HG03457 (cell line): ENCODE data around the gene DLG2.

ENCODE experiments used
- ATAC-seq: cut with Tn5 transposase; IDR thresholded peaks from one replicate; pipeline ENCODE4 v1.9.1; 2021; ENCODE audit warnings: moderate number of reproducible peaks; ENCODE audit not compliant: unreplicated experiment

Gene DLG2

DNA sequence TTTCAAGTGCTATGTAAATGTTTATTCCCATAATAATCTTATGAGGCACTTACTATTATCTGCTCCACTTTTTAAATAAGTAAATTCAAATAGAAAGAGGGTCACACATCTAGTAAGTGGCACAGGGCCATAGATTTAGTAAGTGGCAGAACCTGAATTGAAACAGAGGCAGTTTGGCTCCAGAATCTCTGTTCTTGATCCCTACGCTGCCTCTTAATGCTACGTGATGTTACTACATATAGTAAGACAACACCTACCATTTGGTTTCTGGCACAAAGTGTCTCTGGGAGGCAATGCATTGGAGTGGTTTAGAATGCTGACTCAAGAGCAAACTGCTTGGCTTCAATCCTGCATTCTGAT lies 1018.3 kb downstream of the DLG2 start:
- ATAC-seq, result no peak

DNA sequence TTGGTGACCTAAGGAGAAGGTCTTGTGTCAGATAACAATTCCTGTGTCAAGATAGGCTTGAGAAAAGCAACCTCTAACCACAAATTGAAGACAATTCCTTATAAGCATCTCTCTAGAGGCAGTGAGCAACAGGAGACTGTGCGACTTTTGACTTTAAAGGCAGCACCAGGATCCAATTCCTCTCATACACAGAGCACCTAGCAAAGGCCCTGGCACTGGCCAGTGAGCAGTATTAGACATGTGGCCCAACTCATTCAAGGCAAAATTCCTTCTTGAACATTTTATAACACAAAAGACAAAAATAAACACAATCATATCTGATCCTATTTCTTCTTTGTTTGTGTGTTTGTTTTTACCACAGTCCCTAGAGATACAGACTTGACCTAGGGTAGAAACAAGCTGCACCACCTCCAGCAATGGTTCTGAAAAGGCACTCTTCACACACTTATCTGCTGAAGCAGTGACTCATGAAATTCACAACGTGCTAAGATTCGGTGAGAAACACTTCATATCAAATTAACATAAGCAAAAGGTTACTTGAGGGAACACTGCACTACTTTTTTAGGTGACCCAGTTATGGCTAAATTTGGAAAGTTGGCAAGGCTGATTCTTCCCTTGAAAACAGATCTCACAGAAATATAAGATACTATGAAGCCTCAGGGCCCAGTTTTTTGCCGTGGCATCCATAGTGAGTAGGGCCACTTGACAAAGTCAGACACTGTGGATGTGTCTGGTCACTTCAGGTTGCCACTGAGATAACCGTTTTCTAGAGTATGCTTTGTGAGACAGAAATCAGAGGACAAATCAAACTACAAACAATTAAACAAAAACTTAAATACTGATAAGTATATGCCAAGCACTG lies 1018.9 kb downstream of the DLG2 start:
- no peak for ATAC-seq

DNA sequence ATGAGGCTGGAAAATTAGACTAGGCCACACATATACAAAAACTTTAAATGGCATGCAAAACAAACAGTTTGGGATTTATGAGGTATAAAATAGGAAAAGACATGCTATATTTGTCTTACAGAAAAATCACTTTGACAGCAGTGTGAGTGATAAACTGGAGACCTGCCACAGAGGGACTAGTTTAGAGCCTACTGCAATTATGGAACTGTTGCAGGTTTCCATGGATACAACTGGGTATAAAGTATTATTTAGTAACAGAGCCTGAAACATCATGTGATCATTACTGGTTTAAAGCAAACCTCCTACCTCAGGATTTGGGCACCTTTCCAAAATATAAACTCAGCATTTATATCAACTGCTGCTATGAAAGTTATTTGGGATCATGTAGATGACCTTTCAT lies 1032.5 kb downstream of the DLG2 start:
- no peak for ATAC-seq

DNA sequence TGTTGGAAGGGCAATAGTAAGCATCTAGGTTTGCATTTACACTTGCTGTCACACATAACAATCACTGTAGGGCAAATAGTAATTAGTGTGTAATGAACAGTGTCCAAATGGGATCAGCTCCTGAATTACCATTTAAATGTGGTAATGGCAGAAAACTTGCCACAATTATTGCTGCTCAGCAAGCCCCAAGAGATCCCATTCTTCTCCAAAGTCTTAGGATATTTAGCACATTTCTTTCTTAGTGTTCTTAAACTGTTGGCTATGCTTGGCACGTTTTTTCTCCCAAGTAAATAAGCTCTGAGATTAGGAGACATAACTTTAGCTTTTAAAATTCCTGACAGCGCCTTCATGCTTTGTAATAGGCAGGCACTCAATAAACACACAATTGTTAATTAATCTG lies 1037.0 kb downstream of the DLG2 start:
- ATAC-seq, result no peak

DNA sequence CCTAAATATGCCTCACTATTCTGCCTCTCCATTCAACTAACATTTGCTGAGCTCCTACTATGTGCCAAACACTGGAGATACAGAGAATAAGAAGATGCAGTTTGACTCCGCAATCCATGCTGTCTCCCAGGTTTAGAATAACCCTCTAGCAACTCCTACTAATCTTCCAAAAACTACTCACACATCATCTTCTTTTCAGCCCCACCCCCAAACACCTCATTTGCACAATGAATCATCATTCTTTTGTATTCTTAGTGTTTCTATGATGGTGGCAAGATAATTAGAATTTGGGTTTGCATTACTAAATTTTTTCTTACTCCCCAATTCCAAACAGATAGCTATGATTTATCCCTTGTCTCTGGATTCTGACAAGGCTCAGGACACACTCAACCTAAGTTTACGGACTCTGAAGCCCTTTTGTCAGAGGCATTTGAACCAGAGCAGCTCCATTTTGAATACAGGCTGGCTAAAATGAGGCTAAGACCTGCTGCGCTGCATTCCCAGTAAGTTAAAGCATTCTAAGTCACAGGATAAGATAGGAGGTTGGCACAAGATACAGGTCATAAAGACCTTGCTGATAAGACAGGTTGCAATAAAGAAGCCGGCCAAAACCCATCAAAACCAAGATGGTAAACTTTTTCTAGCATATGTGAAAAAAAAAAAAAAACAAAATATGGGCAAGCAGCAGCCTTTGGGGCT lies 1038.9 kb downstream of the DLG2 start:
- ATAC-seq, result no peak

DNA sequence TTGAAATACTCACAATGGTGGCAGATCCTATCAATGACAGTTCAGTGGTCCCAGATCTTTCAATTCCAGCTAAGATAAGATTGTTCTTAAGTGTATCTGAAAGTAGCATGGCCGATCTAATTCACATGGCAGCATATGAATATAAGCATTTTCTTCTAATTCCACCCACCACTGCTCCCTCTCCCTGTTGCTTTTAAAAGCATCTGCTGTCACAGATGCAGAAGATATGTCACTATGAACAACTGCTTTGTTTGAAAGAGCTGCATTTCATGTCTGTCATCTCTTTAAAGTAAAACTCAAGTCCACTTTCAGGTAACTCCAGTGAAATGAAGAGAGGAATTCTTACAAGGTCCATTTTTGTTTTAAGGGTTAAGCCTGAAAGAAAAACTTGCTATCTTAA lies 1044.0 kb downstream of the DLG2 start:
- ATAC-seq, result no peak

DNA sequence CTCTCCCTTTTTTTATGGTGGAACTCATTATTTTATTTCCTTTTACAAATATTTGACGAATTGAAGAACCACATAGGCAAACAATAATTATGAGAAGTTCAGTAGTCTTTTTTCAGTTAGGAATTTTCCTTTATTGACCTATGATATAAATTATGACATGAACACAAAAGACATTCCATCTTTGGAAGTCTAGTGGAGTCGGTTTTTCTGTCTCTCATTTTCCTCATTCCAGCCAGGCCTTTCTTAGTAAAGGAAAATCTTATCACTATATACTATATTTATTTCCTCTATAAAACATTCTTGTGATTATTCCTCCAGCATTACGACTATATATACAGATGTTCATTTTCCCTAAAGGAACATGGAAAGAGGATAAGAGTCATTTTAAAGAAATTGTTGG lies 1046.1 kb downstream of the DLG2 start:
- no peak for ATAC-seq

DNA sequence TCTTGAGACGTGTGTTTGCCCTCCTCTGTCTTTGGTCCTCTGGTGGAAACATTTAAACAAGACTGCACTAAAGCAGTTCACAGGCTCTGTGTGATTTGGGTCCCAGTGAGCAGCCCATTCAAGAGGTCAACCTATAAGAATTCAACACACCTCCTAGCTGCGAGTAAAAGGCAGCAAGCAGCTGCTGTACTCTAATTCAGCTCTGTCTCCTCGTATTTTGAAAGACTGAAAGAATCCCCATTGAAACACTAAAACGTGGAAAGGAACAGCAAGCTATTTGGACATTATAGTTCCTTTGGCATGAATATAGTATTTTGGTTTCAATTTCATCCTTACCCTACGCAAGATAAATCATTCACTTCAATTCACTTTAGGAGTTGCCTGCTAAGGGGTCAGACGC lies 1046.7 kb downstream of the DLG2 start:
- no peak for ATAC-seq

DNA sequence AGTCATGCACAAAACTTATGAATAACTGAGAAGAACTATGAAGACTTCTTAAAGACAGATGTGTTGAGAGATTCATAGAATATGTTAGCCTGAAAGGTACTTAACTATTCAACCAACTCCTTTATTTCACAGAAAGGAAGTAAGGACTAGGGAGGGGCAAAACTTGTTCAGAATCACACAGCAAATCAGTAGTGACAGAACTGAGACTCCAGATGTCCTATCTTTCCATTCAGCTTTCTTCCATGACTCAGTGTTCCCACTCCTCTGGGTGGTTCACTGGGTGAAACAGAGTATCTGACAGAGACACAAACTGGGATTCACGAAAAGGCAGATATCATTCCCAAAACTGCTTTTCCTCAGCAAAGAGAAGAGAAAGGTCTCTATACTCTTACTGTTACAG lies 1053.3 kb downstream of the DLG2 start:
- no peak for ATAC-seq

DNA sequence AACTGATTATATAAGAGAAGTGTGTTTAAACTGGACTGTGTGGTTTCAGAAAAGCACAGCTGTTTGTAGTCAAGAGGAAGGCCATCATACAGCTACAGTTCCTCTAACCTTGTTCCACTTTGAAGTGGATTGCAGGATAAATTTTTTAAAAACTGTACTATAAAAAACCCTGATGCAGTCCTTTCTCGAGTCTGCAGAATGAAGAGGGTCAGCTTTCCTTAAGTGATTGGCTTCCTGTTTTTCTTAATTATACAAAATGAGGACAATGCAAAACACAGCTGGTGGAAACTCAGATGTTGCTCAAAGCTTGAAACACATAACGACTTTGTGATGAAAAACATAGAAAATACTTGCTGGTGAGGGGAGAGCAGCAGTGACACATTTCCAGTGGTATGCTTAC lies 1060.5 kb downstream of the DLG2 start:
- no peak for ATAC-seq

DNA sequence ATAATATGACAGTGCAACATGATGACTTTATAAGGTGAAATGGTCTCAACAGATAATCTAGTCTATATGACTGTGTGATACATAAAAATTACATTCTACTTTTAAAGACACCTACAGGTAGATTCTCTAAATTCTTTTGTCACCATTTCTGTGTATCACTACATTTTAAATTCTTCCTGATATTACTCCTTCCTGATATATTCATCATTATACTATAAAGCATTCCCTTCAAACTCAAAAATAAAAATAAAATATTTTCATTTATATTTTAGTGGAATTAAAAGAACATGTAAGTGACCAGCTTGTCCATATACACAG lies 1062.3 kb downstream of the DLG2 start:
- no peak for ATAC-seq

DNA sequence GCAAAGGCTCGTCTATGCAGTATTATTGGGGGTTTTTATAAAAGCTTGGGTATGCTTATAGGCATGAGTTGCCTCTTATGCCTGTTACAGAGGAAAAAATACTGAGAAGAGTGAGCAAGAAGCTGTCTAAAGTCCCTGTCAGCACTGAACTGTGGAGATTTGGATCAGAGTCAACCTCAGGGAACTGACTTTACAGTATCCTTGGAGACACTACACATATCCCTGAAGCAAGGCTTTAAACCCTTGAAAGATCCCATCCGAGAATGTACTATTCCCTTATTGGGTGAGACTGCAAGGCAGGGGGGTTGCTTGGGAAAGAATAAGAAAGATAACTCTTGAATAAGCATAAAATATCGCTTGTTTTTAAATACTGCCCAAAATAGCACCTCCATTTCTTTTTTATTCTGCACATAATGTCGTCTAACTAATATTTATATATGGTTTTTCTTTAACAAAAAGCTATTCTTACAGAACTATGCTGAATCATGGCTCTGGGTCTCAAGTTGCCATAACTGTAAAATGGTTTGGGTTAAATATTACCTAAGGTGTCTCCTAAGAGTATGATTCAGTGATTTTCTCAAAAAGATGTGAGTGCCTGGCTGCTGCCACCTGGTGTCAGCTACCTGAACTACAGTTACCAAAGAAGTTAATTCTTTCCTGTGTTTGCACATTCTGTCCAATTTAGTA lies 1062.8 kb downstream of the DLG2 start:
- no peak for ATAC-seq

DNA sequence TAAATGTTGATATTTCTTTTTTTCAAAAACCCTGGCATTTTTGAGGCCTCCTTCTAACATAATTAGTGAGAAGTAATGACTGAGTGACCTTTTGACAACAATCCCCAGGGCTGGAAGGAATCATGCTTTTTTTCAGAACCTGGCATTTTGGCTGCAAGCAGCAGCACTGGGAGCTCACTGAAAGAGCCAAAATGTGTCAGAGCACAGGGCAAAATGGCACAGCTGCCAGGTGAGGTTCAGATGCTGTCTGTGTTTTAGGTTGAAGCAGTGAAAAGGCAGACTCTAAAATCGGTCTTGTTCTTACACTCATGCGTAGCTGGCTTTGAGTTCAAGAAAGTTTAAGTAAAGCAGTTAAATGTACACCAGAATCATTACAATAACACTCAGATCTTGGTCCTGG lies 1063.8 kb downstream of the DLG2 start:
- ATAC-seq, result no peak

DNA sequence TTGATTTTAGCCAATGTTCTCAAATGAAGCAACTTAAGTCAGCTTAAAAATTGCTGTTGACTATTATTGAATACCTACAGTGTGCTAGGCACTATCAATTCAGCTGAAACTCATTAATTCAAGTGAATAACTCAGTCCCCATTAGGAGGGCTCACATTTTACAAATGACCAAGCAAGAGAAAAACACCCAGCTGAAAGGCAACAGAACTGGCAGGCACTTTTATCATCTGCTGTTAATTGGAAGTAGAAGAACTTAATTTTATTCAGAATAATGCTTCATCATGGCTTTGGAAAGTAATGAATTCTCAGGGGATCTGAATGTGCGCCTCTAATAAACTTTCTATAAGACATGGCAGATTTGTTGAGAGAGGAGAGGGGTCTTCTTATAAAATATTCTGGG lies 1066.9 kb downstream of the DLG2 start:
- ATAC-seq, result no peak

DNA sequence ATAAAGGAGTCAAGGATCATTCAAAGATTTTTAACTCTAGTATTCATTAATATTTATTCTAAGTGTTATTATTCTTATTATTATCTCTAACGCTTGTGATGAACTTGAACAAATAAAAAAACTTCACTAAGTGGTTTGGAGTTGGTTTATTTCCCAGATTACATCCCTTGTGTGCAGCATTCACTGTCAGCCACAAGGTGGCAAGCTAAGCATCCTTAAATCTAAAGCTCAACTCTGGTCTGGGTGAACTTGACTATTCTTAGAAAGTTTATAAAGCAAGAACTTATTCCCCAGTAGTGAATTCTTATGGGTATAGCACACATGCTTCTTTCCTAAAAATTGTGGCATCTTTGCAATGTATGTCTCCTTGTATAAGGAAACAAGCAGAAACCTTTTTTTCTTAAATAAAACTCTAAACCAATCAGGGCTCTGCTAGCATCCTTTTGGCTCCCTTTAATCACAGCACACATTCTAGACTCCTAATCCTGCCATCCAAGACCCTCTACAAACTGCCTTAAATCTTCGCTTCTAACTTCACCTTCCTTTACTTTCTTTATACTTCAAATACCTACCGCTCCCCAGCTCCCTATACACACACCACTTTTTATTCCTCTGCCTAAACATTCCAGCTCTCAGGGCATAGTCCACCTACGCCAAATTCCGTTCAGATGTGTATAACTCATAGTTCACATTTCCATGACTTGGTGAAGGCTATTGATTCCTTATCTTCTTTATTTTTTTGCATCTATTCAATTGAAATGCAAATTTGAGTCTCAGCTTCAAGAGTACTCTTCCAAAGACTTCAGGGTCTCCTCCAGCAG lies 1068.8 kb downstream of the DLG2 start:
- ATAC-seq, result peak; percentile 86

DNA sequence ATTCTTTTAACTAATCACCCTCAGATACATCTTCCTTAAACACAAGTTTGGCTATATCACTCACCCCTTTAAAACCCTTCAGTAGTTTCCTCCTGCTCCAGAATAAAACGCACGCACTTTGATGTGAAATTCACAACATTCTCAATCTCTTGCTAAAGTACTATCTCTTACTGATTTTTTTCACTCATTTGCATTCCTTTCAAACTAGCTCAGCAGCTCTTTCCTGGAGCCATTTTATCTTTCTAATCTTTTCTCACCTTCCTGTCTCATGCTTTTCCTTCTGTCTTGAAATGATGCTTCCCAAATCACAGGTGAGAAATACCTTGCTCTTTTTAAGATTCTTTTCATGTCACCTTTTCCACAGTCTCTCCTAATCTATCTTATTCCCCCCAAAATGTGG lies 1074.4 kb downstream of the DLG2 start:
- no peak for ATAC-seq

DNA sequence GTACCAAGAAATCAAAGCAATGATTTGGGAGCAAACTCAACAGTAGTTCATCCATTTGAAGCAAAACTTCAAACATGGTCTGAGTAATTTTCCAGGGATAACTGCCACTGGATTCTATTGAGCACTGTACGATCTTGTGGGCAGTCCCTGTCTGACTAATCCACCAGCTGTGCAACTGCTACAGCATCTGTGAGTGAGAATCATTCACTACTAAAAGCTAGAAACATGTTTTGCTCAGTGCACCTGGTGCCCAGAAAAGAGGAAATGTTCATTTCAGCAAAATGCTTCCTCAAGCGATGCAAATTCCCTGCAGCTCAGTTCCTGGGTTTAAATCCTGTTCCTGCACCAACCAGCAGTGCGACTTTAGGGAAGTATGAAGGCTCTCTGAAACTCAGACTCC lies 1077.9 kb downstream of the DLG2 start:
- peak; percentile 86 for ATAC-seq

DNA sequence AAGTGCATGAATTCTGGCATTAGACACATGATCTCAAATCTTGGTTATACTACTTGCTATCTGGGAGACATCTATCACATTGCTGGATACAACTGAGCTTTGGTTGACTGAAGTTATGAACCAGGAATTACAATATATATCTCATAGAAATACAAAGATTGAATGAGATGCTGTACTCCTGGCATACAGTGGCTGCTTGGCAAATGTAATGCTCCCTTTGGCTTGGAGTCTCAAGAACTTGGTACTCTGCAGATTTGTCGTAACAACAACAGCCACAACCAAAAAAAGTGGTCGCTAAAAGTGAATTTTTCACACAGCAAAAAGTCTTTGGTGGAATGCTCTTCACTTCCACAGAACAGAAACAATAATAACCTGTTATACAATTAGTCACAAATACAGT lies 1082.6 kb downstream of the DLG2 start:
- no peak for ATAC-seq

DNA sequence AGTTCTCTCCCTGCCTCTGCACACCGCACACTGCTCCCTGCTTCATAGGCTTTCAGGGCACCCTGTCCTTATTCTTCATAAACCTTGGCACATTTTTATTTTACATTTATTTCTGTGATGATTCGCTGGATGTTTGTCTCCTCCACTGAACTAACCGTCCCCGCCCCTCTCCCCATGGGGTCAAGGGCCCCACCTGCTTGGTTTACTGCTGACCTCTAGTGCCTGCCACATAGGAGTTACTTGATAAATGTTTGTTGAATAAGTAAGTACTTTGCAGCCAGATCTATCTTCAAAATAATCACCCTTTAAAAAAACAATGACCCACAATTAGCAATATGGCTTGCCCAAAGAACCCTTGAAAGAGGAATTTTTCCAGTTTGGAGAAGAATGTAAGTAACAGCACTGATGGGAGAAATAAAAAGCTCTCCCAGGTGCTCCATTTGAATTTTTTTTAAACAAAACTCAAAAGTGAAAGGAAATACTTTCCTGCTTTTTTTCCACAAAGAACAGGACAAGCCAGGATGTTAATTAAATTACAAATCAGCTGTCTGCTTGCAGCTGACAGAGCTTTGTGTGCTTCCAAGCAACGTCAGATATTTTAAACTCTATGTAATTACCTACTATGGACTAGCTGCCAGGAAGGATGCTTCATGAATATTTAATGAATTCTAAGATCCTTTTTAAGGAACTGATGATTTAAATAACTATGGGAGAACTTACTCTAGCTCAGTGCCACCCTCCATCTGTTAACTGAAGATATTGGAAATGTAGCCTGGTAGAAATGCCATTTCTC lies 1083.6 kb downstream of the DLG2 start:
- ATAC-seq, result no peak

DNA sequence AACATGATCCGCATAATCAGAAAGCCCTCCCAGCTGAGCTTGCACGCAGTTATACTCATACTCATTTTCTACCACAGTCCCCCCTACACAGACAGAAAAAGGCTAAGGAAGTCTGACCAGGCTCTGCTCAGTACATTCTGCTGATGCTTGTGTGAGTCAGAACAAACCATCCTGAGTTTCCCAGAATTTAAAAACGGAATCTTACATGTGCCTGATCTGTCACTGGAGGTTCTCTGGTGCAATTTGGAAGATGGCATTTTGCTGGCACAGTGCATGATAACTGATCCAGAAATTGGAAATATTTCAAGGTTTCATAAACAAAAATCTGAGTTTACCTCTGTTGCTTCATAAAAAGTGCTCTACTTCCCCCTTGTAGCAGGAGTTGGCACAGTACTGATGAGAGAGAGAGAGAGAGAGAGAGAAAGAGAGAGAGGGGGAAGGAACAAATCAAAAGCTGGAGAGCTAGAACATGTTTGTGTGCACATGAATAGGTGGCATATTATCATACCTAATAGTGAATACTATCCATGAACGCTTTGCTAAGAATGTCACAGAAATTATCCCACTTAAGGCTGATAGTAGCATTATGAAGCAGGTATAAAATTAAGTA lies 1085.3 kb downstream of the DLG2 start:
- ATAC-seq, result no peak
